HCT116 (cell line): Measurements from ENCODE around the gene PHF11. TPM values are rescaled to one million over a fixed set of nuclear protein-coding genes. Genes with fewer than 3 reads are reported as not detected.

Source experiments
- ATF3 ChIP-seq: IDR thresholded peaks from 2 replicates; pipeline ENCODE4 v1.6.1; 2012
- ELF1 ChIP-seq: IDR thresholded peaks from 2 replicates; pipeline ENCODE4 v1.6.1; 2012; ENCODE audit warnings: low read depth, borderline replicate concordance
- POLR2AphosphoS5 ChIP-seq: IDR thresholded peaks from 2 replicates; pipeline ENCODE4 v1.6.1; 2011; ENCODE audit warnings: mild to moderate bottlenecking, low read depth, low read length, moderate library complexity
- RAD21 ChIP-seq: IDR thresholded peaks from 2 replicates; pipeline ENCODE4 v1.6.1; 2012; ENCODE audit warnings: low read depth, mild to moderate bottlenecking
- SP1 ChIP-seq: IDR thresholded peaks from 2 replicates; pipeline ENCODE4 v1.6.1; 2012; ENCODE audit warnings: low read depth
- SRF ChIP-seq: IDR thresholded peaks from 2 replicates; pipeline ENCODE4 v1.6.1; 2012; ENCODE audit warnings: low read depth
- ZBTB33 ChIP-seq: IDR thresholded peaks from 2 replicates; pipeline ENCODE4 v1.6.1; 2011; ENCODE audit warnings: mild to moderate bottlenecking, low read length, moderate library complexity; ENCODE audit not compliant: insufficient replicate concordance; ENCODE audit errors: extremely low read depth
- total RNA-seq: library from RNA; stranded (reverse); gene quantifications from one replicate; pipeline ENCODE4 v1.2.1, GENCODE V29; 2021; ENCODE audit not compliant: unreplicated experiment
- TF ChIP-seq, protein P1 (sequence below): IDR thresholded peaks from 2 replicates; pipeline ENCODE4 v1.6.1; 2012; ENCODE audit warnings: low read depth
- TF ChIP-seq, protein P2 (sequence below): IDR thresholded peaks from 2 replicates; pipeline ENCODE4 v1.6.1; 2012

Gene PHF11
- total RNA-seq, 1 experiment from 2014 or later = 12.1 TPM

- TF ChIP-seq, protein P1, sequence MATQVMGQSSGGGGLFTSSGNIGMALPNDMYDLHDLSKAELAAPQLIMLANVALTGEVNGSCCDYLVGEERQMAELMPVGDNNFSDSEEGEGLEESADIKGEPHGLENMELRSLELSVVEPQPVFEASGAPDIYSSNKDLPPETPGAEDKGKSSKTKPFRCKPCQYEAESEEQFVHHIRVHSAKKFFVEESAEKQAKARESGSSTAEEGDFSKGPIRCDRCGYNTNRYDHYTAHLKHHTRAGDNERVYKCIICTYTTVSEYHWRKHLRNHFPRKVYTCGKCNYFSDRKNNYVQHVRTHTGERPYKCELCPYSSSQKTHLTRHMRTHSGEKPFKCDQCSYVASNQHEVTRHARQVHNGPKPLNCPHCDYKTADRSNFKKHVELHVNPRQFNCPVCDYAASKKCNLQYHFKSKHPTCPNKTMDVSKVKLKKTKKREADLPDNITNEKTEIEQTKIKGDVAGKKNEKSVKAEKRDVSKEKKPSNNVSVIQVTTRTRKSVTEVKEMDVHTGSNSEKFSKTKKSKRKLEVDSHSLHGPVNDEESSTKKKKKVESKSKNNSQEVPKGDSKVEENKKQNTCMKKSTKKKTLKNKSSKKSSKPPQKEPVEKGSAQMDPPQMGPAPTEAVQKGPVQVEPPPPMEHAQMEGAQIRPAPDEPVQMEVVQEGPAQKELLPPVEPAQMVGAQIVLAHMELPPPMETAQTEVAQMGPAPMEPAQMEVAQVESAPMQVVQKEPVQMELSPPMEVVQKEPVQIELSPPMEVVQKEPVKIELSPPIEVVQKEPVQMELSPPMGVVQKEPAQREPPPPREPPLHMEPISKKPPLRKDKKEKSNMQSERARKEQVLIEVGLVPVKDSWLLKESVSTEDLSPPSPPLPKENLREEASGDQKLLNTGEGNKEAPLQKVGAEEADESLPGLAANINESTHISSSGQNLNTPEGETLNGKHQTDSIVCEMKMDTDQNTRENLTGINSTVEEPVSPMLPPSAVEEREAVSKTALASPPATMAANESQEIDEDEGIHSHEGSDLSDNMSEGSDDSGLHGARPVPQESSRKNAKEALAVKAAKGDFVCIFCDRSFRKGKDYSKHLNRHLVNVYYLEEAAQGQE = no peak
- TF ChIP-seq RAD21 (no peak), POLR2AphosphoS5 (no peak), SP1 (no peak), ELF1 (no peak), ATF3 (no peak), ZBTB33 (no peak), SRF (no peak)
- TF ChIP-seq, protein P2, sequence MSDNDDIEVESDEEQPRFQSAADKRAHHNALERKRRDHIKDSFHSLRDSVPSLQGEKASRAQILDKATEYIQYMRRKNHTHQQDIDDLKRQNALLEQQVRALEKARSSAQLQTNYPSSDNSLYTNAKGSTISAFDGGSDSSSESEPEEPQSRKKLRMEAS = no peak
Measured at GRCh38 chr13:49498206-49498605, 2.5 kb downstream of the PHF11 start (continued).
